ENCODE results near the gene ETS1.

DNA sequence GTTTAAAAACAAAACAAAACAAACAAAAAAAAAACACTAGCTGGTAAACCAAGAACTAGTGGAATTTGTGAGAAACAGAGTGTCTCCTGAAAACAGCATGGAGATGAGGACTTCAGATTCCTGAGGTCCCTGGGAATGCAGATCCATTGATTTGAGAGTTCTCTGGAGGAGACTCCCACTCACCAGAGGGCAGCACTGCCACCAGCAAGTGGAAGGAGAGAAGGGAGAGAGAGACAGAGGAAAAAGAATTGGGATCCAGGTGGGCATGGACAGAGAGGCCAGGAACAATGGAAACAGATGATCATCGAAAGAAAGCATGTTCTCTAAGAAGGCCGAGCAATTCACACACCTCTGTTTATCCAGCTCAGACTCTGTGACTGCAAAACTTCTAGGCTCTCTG lies 31.8 kb downstream of the ETS1 start:
- TF ChIP-seq, protein P1, sequence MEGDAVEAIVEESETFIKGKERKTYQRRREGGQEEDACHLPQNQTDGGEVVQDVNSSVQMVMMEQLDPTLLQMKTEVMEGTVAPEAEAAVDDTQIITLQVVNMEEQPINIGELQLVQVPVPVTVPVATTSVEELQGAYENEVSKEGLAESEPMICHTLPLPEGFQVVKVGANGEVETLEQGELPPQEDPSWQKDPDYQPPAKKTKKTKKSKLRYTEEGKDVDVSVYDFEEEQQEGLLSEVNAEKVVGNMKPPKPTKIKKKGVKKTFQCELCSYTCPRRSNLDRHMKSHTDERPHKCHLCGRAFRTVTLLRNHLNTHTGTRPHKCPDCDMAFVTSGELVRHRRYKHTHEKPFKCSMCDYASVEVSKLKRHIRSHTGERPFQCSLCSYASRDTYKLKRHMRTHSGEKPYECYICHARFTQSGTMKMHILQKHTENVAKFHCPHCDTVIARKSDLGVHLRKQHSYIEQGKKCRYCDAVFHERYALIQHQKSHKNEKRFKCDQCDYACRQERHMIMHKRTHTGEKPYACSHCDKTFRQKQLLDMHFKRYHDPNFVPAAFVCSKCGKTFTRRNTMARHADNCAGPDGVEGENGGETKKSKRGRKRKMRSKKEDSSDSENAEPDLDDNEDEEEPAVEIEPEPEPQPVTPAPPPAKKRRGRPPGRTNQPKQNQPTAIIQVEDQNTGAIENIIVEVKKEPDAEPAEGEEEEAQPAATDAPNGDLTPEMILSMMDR (IDR thresholded peaks at IDR 0.05), result peak in 2 of 6 experiments; percentile 7 to 24
- TF ChIP-seq POLR2A (IDR thresholded peaks at IDR 0.05), result no peak

Measured in adrenal gland (tissue), 5 donors.